Astrocyte of the cerebellum (primary cell): ENCODE results near the gene LIN37.
"Not testable (repeated sequence)": the region's sequence is repeated elsewhere in the genome, so short reads cannot be mapped to it uniquely, and the experiment has no call there.

Experiments
- DNase-seq: peaks from one replicate; pipeline ENCODE4 v3.0.0-alpha.2; 2011; ENCODE audit warnings: low read depth
- H3K4me3 ChIP-seq: 2 replicates; pipeline ENCODE4 v1.5.1; 2011; ENCODE audit warnings: mild to moderate bottlenecking, low read depth, low read length, moderate library complexity
- CTCF ChIP-seq: IDR thresholded peaks from 2 replicates; pipeline ENCODE4 v1.5.1; 2012; ENCODE audit warnings: low read length, low read depth, moderate library complexity, mild to moderate bottlenecking; ENCODE audit errors: missing control alignments
- in situ Hi-C: cut with HindIII; loops from 2 replicates; pipeline ENCODE4 v1.10.0; 2017; ENCODE audit warnings: low sequenced_read_pairs

Gene LIN37

GRCh38 chr19:35764432-35765315 lies 16.3 kb downstream of the LIN37 start:
- TF ChIP-seq CTCF, result no peak
- no peak overlapping the region for H3K4me3 ChIP-seq
- DNase-seq, result no peak
- in situ Hi-C loops, result no loop called here

- in situ Hi-C loops, result no loop called here
- H3K4me3 ChIP-seq, result no peak overlapping the region
- DNase-seq, result no peak
- TF ChIP-seq CTCF, result no peak
These were observed 18.3 kb downstream of the LIN37 start for GRCh38 chr19:35766571-35767104.

- no peak for DNase-seq
- no peak overlapping the region for H3K4me3 ChIP-seq
- in situ Hi-C loops, result no loop called here
- TF ChIP-seq CTCF, result no peak
These were observed 19.1 kb downstream of the LIN37 start for GRCh38 chr19:35767288-35768081.

- no peak for DNase-seq
- in situ Hi-C loops, result no loop called here
- no peak overlapping the region for H3K4me3 ChIP-seq
- TF ChIP-seq CTCF, result no peak
These were observed 19.7 kb downstream of the LIN37 start for GRCh38 chr19:35768082-35768421.

- DNase-seq, H3K4me3 ChIP-seq, in situ Hi-C loops: not testable (repeated sequence)
These were observed 24.0 kb downstream of the LIN37 start for GRCh38 chr19:35772362-35772761.

GRCh38 chr19:35773020-35773806 lies 24.8 kb downstream of the LIN37 start:
- no peak for TF ChIP-seq CTCF
- no peak overlapping the region for H3K4me3 ChIP-seq
- no peak for DNase-seq
- in situ Hi-C loops, result no loop called here
